C4-2B (cell line): ENCODE measurements around the gene TEDC2.

Source experiments
- ZFX ChIP-seq: fragments of 450-650 bp; IDR thresholded peaks from 2 replicates; pipeline ENCODE4 v1.6.1; 2017
- TF ChIP-seq, protein P1 (sequence below): fragments of 450-650 bp; conservative IDR thresholded peaks from 2 replicates; pipeline ENCODE4 v1.5.1; 2017; ENCODE audit warnings: mild to moderate bottlenecking

DNA sequence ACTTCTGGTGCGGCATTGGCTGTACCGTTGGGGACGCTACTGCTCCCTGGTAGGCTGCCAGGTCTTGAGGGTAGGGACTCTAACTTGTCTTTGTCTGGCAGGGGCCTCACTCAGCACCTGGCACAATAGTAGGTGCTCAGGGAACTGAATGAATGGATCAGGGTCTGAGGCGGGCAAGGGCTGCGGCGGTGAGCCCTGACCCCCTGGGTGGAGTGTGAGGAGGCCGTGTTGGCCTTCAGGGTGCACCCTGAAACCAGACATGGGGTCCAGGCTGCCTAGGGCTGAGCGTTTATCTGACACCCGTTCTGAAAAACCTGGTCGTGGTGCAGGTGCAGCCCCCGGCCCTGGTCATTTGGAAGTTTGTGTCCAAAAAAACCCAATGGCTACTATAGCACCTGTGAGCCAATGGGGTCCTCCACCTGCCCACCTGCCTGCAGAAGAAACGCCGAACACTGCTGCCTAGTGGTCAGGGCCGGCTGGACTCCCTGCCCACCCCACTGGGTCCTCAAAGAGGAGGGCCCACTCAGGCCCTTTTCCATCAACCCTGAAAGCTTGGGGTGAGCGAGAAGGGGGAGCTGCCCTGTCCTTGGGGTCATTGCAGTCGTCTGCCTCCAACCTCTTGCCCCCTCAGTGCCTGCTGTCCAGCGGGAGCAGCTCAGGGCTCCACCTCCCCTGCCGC, 49.0 kb downstream of the TEDC2 start:
- TF ChIP-seq, protein P1, sequence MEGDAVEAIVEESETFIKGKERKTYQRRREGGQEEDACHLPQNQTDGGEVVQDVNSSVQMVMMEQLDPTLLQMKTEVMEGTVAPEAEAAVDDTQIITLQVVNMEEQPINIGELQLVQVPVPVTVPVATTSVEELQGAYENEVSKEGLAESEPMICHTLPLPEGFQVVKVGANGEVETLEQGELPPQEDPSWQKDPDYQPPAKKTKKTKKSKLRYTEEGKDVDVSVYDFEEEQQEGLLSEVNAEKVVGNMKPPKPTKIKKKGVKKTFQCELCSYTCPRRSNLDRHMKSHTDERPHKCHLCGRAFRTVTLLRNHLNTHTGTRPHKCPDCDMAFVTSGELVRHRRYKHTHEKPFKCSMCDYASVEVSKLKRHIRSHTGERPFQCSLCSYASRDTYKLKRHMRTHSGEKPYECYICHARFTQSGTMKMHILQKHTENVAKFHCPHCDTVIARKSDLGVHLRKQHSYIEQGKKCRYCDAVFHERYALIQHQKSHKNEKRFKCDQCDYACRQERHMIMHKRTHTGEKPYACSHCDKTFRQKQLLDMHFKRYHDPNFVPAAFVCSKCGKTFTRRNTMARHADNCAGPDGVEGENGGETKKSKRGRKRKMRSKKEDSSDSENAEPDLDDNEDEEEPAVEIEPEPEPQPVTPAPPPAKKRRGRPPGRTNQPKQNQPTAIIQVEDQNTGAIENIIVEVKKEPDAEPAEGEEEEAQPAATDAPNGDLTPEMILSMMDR: no peak
- TF ChIP-seq ZFX: no peak
